HCT116 (cell line): Measurements from ENCODE around the gene RBFOX2. TPM values are rescaled to one million over a fixed set of nuclear protein-coding genes. Genes with fewer than 3 reads are reported as not detected.

Source experiments
- ATAC-seq: fragments of 200-7000 bp; cut with Tn5 transposase; 2 replicates; pipeline ENCODE4 v1.9.1; 2020; ENCODE audit warnings: mild to moderate bottlenecking, moderate library complexity
- BruUV-seq: library from RNA; stranded (reverse); fragments of 400-500 nt; replicated peaks from 2 replicates; lab custom pipeline; 2021; lab: Mats Ljungman, UMichigan
- CTCF ChIA-PET: fragments of 300-600 bp; sonication (Branson Sonifier 250); formaldehyde crosslinking; loops from one replicate; lab custom pipeline; 2021; ENCODE audit warnings: antibody characterized with exemption; lab: Charles Lee
- POLR2A ChIA-PET: fragments of 300-600, 350-600 bp; sonication (Branson Sonifier 250); formaldehyde crosslinking; loops from one replicate; lab custom pipeline; 2021; ENCODE audit warnings: antibody characterized with exemption; lab: Charles Lee
- RAD21 ChIA-PET, 2 experiments: fragments of 300-600 bp; sonication (Branson Sonifier 250); formaldehyde crosslinking; loops; one replicate each; lab custom pipeline; 2023; ENCODE audit warnings: low total read pairs in 2 of 2; ENCODE audit not compliant: uncharacterized antibody in 2 of 2, unreplicated experiment in 2 of 2, low non-redundant PET in 1 of 2; lab: Charles Lee
- DNase-seq: peaks from one replicate; pipeline ENCODE4 v3.0.0-alpha.2; 2010; ENCODE audit warnings: low read depth, low spot score
- H2AFZ ChIP-seq: fragments of 200-600 bp; shearing (Covaris generic), sonication (generic); 2 replicates; pipeline ENCODE4 v1.6.1; 2017; ENCODE audit warnings: low read depth, mixed run types, mixed read lengths, antibody characterized with exemption, low read length; ENCODE audit not compliant: poor library complexity, severe bottlenecking
- H3K27ac ChIP-seq: 2 replicates; pipeline ENCODE4 v1.5.1; 2012; ENCODE audit warnings: low read depth, low read length
- H3K27me3 ChIP-seq: fragments of 200-600 bp; sonication (generic); 2 replicates; pipeline ENCODE4 v1.6.1; 2016; ENCODE audit warnings: mixed run types, low read length, mixed read lengths; ENCODE audit not compliant: insufficient read depth
- H3K36me3 ChIP-seq, 2 experiments: fragments of 200-500 bp in 1 of 2; fragments of 200-600 bp in 1 of 2; sonication (Bioruptor generic) in 1 of 2; sonication (generic) in 1 of 2; 2 replicates each; pipeline versions ENCODE4 v1.5.1 to v1.6.1; 2014 to 2016; ENCODE audit warnings: low read length in 2 of 2, inconsistent platforms in 1 of 2, mixed read lengths in 1 of 2, mixed run types in 1 of 2; ENCODE audit not compliant: insufficient read depth in 2 of 2, control insufficient read depth in 1 of 2
- H3K4me1 ChIP-seq, 2 experiments: fragments of 200-600 bp in 1 of 2; sonication (generic) in 1 of 2; 2 replicates each; pipeline versions ENCODE4 v1.5.1 to v1.6.1; 2012 to 2017; ENCODE audit warnings: low read length in 2 of 2, inconsistent platforms in 1 of 2, mild to moderate bottlenecking in 1 of 2, mixed read lengths in 1 of 2, mixed run types in 1 of 2, moderate library complexity in 1 of 2; ENCODE audit not compliant: insufficient read depth in 2 of 2, control insufficient read depth in 1 of 2
- H3K4me2 ChIP-seq: fragments of 200-600 bp; sonication (generic); 2 replicates; pipeline ENCODE4 v1.6.1; 2017; ENCODE audit warnings: mixed run types, low read length, mixed read lengths
- H3K4me3 ChIP-seq, 2 experiments: fragments of 200-600 bp in 1 of 2; sonication (generic) in 1 of 2; replicated peaks in 1 of 2; 2 replicates each; pipeline ENCODE4 v1.5.1; 2011 to 2016; ENCODE audit warnings: low read length in 2 of 2, control low read depth in 1 of 2, low read depth in 1 of 2, mild to moderate bottlenecking in 1 of 2, mixed read lengths in 1 of 2, mixed run types in 1 of 2
- H3K79me2 ChIP-seq: fragments of 200-600 bp; sonication (generic); 2 replicates; pipeline ENCODE4 v1.6.1; 2017; ENCODE audit warnings: mild to moderate bottlenecking, mixed run types, low read length, moderate library complexity, mixed read lengths; ENCODE audit not compliant: insufficient read depth
- H3K9ac ChIP-seq: fragments of 200-600 bp; sonication (generic); 2 replicates; pipeline ENCODE4 v1.6.1; 2016; ENCODE audit warnings: low read length, mixed read lengths
- H3K9me2 ChIP-seq: fragments of 200-600 bp; sonication (generic), shearing (Covaris generic); 2 replicates; pipeline ENCODE4 v1.6.1; 2017; ENCODE audit warnings: mixed run types, mild to moderate bottlenecking, moderate library complexity; ENCODE audit not compliant: insufficient read depth
- H3K9me3 ChIP-seq, 2 experiments: fragments of 200-500 bp in 1 of 2; fragments of 200-600 bp in 1 of 2; sonication (Bioruptor generic) in 1 of 2; sonication (generic) in 1 of 2; 2 replicates each; pipeline ENCODE4 v1.6.1; 2014 to 2017; ENCODE audit warnings: low read length in 2 of 2, mixed read lengths in 2 of 2, inconsistent platforms in 1 of 2, low read depth in 1 of 2, mild to moderate bottlenecking in 1 of 2, mixed run types in 1 of 2, moderate library complexity in 1 of 2; ENCODE audit not compliant: control insufficient read depth in 1 of 2, insufficient read depth in 1 of 2
- H4K20me1 ChIP-seq: fragments of 200-600 bp; sonication (generic), shearing (Covaris generic); 2 replicates; pipeline ENCODE4 v1.6.1; 2017; ENCODE audit warnings: mixed run types, mild to moderate bottlenecking, moderate library complexity; ENCODE audit not compliant: insufficient read depth
- CTCF ChIP-seq, 3 experiments: fragments of 200-600 bp in 1 of 3; sonication (generic) in 1 of 3; IDR thresholded peaks in 2 of 3; conservative IDR thresholded peaks in 1 of 3; 2 replicates each; pipeline ENCODE4 v1.5.1; 2012 to 2017; ENCODE audit warnings: low read depth in 2 of 3, low read length in 2 of 3, antibody characterized with exemption in 1 of 3, borderline replicate concordance in 1 of 3, control low read depth in 1 of 3, mild to moderate bottlenecking in 1 of 3, mixed read lengths in 1 of 3, mixed run types in 1 of 3, moderate library complexity in 1 of 3; ENCODE audit not compliant: insufficient read depth in 1 of 3
- ELF1 ChIP-seq: IDR thresholded peaks from 2 replicates; pipeline ENCODE4 v1.6.1; 2012; ENCODE audit warnings: low read depth, borderline replicate concordance
- EZH2phosphoT487 ChIP-seq: fragments of 200-600 bp; IDR thresholded peaks from 2 replicates; pipeline ENCODE4 v1.6.1; 2018; ENCODE audit warnings: antibody characterized with exemption, borderline replicate concordance
- JUND ChIP-seq: IDR thresholded peaks from 2 replicates; pipeline ENCODE4 v1.6.1; 2012
- MAX ChIP-seq: IDR thresholded peaks from 2 replicates; pipeline ENCODE4 v1.6.1; 2012
- POLR2A ChIP-seq: IDR thresholded peaks from 2 replicates; pipeline ENCODE4 v1.7.0; 2011; ENCODE audit warnings: borderline replicate concordance; ENCODE audit not compliant: insufficient read depth, insufficient read length; ENCODE audit errors: extremely low read depth
- POLR2AphosphoS5 ChIP-seq: IDR thresholded peaks from 2 replicates; pipeline ENCODE4 v1.6.1; 2011; ENCODE audit warnings: mild to moderate bottlenecking, low read depth, low read length, moderate library complexity
- RAD21 ChIP-seq: IDR thresholded peaks from 2 replicates; pipeline ENCODE4 v1.6.1; 2012; ENCODE audit warnings: low read depth, mild to moderate bottlenecking
- REST ChIP-seq: IDR thresholded peaks from 2 replicates; pipeline ENCODE4 v1.6.1; 2012; ENCODE audit warnings: low read depth
- SIN3A ChIP-seq: IDR thresholded peaks from 2 replicates; pipeline ENCODE4 v1.6.1; 2012; ENCODE audit warnings: low read depth
- SP1 ChIP-seq: IDR thresholded peaks from 2 replicates; pipeline ENCODE4 v1.6.1; 2012; ENCODE audit warnings: low read depth
- SRF ChIP-seq: IDR thresholded peaks from 2 replicates; pipeline ENCODE4 v1.6.1; 2012; ENCODE audit warnings: low read depth
- TCF7L2 ChIP-seq: IDR thresholded peaks from 2 replicates; pipeline ENCODE4 v1.7.0; 2011; ENCODE audit warnings: borderline replicate concordance, inconsistent platforms; ENCODE audit not compliant: insufficient read depth, insufficient read length; ENCODE audit errors: extremely low read depth
- YY1 ChIP-seq: IDR thresholded peaks from 2 replicates; pipeline ENCODE4 v1.6.1; 2011; ENCODE audit warnings: low read length, low read depth, moderate library complexity, mild to moderate bottlenecking; ENCODE audit not compliant: insufficient replicate concordance; ENCODE audit errors: extremely low read depth
- ZFX ChIP-seq: fragments of 450-650 bp; IDR thresholded peaks from 2 replicates; pipeline ENCODE4 v1.6.1; 2017
- intact Hi-C: fragments of 100-400 bp; cut with micrococcal nuclease; formaldehyde crosslinking; loops from 2 replicates; pipeline ENCODE4 v1.10.0; 2022
- total RNA-seq: library from RNA; stranded (reverse); gene quantifications from one replicate; pipeline ENCODE4 v1.2.1, GENCODE V29; 2021; ENCODE audit not compliant: unreplicated experiment
- TF ChIP-seq, protein P1 (sequence below): IDR thresholded peaks from 2 replicates; pipeline ENCODE4 v1.6.1; 2012

RBFOX2 gene
- total RNA-seq, 1 experiment from 2014 or later, result 83.9 TPM

DNA sequence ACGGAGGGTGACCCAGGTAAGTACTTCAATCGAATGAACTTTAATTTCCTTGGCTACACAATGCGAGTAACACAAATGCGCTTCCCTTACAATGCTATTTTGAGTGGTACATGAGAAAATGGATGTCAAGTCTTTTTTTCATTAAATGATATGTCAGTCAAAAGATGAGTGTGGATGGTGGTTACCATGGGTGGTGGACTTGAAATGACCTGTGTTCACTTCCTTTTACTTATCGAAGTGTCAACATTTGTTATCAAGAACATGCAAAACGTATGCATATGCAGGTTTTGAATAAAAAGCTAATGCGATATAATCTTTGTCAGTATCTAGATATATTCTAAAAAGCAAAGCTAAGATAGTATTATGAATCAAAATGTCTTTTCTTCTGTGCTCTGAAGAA, 319.7 kb downstream of the RBFOX2 start (continued):
- no peak for TF ChIP-seq ZFX
- no peak for TF ChIP-seq CTCF (IDR thresholded peaks at IDR 0.05 in 2 of 3, conservative IDR thresholded peaks at IDR 0.05 in 1 of 3; ENCODE audit: borderline replicate concordance in 1 of 3, insufficient read depth in 1 of 3, low read depth in 2 of 3, low read length in 2 of 3)
- TF ChIP-seq YY1, result no peak
- TF ChIP-seq POLR2A, result no peak
- TF ChIP-seq, protein P1, sequence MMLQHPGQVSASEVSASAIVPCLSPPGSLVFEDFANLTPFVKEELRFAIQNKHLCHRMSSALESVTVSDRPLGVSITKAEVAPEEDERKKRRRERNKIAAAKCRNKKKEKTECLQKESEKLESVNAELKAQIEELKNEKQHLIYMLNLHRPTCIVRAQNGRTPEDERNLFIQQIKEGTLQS, result no peak
- no peak for TF ChIP-seq TCF7L2

- ATAC-seq (no peak), DNase-seq (no peak)
- no peaks in the 10 kb centered on the region for H3K4me1 ChIP-seq
- H2AFZ ChIP-seq, result no peak overlapping the region
- no peak overlapping the region for H3K4me2 ChIP-seq
- H3K27ac ChIP-seq, result no peak overlapping the region
- H3K4me3 ChIP-seq, result no peak overlapping the region
- H3K9ac ChIP-seq, result no peak overlapping the region
- ChIA-PET RAD21 (no interaction called here), CTCF (no interaction called here), POLR2A (no interaction called here)
- no peaks in the 10 kb centered on the region for H3K36me3 ChIP-seq
- H4K20me1 ChIP-seq, result no peaks in the 10 kb centered on the region
- intact Hi-C loops, result no loop called here
- BruUV-seq, result no TSS peak
- no peaks in the 10 kb centered on the region for H3K79me2 ChIP-seq
- H3K27me3 ChIP-seq, result no peaks in the 10 kb centered on the region
- no peaks in the 10 kb centered on the region for H3K9me2 ChIP-seq
- no peaks in the 10 kb centered on the region; a peak in 2 of 4 replicates for H3K9me3 ChIP-seq
- TF ChIP-seq YY1 (no peak), CTCF (IDR thresholded peaks at IDR 0.05 in 2 of 3, conservative IDR thresholded peaks at IDR 0.05 in 1 of 3; ENCODE audit: borderline replicate concordance in 1 of 3, insufficient read depth in 1 of 3, low read depth in 2 of 3, low read length in 2 of 3) (no peak), TCF7L2 (no peak), REST (no peak), SRF (no peak), JUND (no peak), RAD21 (no peak), ELF1 (no peak), SP1 (no peak), POLR2A (no peak), POLR2AphosphoS5 (no peak), ZFX (no peak), MAX (no peak), EZH2phosphoT487 (no peak), SIN3A (no peak)
Measured at GRCh38 chr22:35708453-35708852, 320.2 kb downstream of the RBFOX2 start.
